ENCODE data around the gene SEPTIN3. TPM values are rescaled to one million over a fixed set of nuclear protein-coding genes. Genes with fewer than 3 reads are reported as not detected.
A peak's percentile ranks its signal among the peaks of the same experiment; 100 is the strongest.

Gene SEPTIN3
- total RNA-seq, 1 donor = under 0.01 TPM

DNA sequence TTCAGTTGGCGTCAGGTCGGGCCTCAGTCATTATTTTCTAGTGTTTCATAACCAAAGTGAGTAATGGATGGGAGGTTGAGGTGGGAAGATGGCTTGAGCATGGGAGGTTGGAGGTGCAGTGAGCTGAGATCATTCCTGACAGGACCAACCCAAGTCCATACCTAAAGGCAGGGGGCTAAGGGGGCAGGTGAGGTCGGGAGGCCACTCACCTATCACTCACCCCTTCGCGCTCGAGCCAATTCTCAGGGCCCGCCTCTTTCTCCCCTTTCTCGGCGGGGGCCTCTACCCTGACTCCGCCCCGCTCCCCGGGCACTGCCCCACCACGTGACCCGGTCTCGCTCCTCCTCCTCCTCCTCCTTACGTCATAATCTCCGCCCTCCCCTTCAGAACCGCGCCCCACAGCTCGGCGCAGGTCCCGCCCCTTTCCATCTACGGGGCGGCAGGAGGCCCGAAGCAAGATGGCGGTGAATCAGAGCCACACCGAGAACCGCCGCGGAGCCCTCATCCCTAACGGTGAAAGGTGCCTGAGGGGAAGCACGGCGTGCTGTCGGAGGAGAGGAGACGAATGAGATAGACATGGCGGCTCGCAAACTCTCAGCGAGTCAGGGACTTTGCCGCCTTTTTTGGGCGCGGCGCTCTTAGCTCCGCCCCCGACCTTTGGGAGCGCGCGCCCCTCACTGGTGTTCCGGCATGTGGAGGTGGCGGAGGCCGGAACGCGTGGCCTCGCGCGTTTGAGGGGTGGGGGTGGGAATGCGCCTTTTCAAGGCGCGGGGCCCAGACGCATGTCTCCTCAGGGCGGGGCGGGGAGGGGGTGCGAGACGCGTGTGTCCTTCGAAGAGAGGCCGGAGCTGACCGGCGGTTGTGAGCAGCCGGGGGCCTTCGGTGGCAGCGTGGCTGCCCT lies 29.4 kb downstream of the SEPTIN3 start, which contains the start of gene WBP2NL:
WBP2NL (plus strand) TSS at position 428 of the 901 bp plus-strand sequence; CDS start at position 459, 31 bp downstream.
- peak within 1 kb of the TSS; percentile 58 for H3K4me3 ChIP-seq (ENCODE audit: low read depth, low read length)
- peak; percentile 67 for DNase-seq (ENCODE audit: low read depth)

GRCh38 chr22:42000466-42000865 lies 31.2 kb downstream of the SEPTIN3 start:
- TF ChIP-seq, protein P1, sequence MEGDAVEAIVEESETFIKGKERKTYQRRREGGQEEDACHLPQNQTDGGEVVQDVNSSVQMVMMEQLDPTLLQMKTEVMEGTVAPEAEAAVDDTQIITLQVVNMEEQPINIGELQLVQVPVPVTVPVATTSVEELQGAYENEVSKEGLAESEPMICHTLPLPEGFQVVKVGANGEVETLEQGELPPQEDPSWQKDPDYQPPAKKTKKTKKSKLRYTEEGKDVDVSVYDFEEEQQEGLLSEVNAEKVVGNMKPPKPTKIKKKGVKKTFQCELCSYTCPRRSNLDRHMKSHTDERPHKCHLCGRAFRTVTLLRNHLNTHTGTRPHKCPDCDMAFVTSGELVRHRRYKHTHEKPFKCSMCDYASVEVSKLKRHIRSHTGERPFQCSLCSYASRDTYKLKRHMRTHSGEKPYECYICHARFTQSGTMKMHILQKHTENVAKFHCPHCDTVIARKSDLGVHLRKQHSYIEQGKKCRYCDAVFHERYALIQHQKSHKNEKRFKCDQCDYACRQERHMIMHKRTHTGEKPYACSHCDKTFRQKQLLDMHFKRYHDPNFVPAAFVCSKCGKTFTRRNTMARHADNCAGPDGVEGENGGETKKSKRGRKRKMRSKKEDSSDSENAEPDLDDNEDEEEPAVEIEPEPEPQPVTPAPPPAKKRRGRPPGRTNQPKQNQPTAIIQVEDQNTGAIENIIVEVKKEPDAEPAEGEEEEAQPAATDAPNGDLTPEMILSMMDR (IDR thresholded peaks at IDR 0.05; ENCODE audit: insufficient read depth, low read depth, low read length) = no peak
- no peak overlapping the region for H3K4me3 ChIP-seq (ENCODE audit: low read depth, low read length)
- DNase-seq (ENCODE audit: low read depth) = no peak

More for the DNA sequence above, 29.4 kb downstream of the SEPTIN3 start, which contains the start of gene WBP2NL:
- TF ChIP-seq, protein P1 (IDR thresholded peaks at IDR 0.05; ENCODE audit: insufficient read depth, low read depth, low read length) = no peak

DNA sequence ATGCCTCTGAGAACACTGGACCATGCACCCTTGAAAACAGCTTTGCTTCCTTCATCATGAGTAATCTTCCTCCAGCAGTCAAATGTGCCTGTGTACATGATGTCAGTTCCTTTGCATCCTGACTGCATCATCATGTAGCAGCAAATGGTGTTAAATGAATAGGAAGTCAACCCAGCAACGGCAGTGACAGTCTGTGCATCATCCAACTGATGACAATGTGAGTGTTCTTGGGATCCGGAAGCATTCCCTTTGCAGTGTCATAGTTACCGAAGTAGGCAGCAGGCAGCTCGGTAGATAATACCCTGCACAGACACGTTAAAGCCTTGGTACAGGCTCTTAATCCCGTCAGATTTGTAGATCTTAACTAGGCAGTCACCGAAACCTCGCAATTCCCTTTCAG lies 31.9 kb downstream of the SEPTIN3 start:
- H3K4me3 ChIP-seq (ENCODE audit: low read depth, low read length) = no peak overlapping the region
- TF ChIP-seq, protein P1 (IDR thresholded peaks at IDR 0.05; ENCODE audit: insufficient read depth, low read depth, low read length) = no peak
- no peak for DNase-seq (ENCODE audit: low read depth)

DNA sequence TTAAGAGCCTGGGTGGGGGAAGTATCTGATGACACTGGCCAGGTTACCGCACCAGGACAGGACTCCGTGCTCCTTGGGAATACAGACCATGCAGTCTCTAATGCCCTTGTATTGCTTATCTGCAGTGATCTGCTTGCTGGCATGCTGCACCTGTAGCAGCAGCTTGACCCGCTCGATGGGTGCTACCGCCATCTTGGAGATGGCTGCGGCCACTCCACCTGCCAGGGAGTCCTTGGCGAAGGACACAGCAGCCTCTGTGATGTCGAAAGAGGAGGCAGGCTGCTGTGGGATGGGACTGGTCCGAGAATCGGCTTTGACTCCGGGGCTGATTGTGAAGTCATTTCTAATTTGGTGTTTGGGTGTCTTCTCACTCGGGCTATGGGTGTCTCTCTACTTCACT lies 32.5 kb downstream of the SEPTIN3 start:
- no peak overlapping the region for H3K4me3 ChIP-seq (ENCODE audit: low read depth, low read length)
- no peak for DNase-seq (ENCODE audit: low read depth)
- TF ChIP-seq, protein P1 (IDR thresholded peaks at IDR 0.05; ENCODE audit: insufficient read depth, low read depth, low read length) = no peak

DNA sequence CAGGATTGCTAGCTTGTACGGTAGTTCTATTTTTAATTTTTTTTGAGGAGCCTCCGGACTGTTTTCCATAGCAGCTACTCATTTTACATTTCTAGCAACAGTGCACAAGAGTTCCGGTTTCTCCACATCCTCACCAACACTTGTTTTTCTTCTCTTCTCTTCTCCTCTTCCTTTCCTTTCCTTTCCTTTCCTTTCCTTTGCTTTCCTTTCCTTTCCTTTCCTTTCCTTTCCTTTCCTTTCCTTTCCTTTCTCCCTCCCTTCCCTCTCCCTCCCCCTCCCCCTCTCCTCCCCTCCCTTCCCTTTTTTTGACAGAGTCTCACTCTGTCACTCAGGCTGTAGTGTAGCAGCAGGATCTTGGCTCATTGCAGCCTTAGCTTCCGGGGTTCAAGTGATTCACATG lies 38.7 kb downstream of the SEPTIN3 start:
- TF ChIP-seq, protein P1 (IDR thresholded peaks at IDR 0.05; ENCODE audit: insufficient read depth, low read depth, low read length) = no peak
- H3K4me3 ChIP-seq (ENCODE audit: low read depth, low read length) = no peak overlapping the region
- DNase-seq (ENCODE audit: low read depth) = no peak

DNA sequence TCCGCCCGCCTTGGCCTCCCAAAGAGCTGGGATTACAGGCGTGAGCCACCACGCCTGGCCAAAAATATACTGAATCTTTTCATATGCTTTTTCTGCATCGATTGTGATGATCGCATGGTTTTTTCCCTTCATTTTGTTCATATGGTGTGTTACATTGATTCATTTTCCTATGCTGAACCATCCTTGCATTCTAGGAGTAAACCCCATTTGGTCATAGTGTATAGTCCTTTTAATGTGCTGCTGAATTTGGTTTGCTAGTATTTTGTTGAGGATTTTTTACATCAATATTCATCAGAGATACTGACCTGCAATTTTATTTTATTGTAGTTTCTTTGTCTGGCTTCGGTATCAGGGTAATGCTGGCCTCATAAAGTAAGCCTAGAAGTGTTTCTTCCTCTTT lies 41.5 kb downstream of the SEPTIN3 start:
- DNase-seq (ENCODE audit: low read depth) = no peak
- TF ChIP-seq, protein P1 (IDR thresholded peaks at IDR 0.05; ENCODE audit: insufficient read depth, low read depth, low read length) = no peak
- H3K4me3 ChIP-seq (ENCODE audit: low read depth, low read length) = no peak overlapping the region

All from fibroblast of villous mesenchyme (primary cell).